MM.1S (cell line): ENCODE results near the gene ATP8B3.

Experiments used
- DNase-seq: peaks from one replicate; pipeline ENCODE4 v3.0.0-alpha.2; 2015
- H2AFZ ChIP-seq: fragments of 300-600 bp; sonication (generic); 2 replicates; pipeline ENCODE4 v1.6.0; 2016; ENCODE audit warnings: antibody characterized with exemption, low read length
- H3F3A ChIP-seq: fragments of 300-600 bp; sonication (generic); 2 replicates; pipeline ENCODE4 v1.6.1; 2016; ENCODE audit warnings: mild to moderate bottlenecking, antibody characterized with exemption, low read length, moderate library complexity, mixed read lengths; ENCODE audit not compliant: insufficient read depth
- H3K27ac ChIP-seq: fragments of 300-600 bp; sonication (generic); 2 replicates; pipeline ENCODE4 v1.5.1; 2016; ENCODE audit warnings: mild to moderate bottlenecking, low read length
- H3K27me3 ChIP-seq: fragments of 300-600 bp; sonication (generic); replicated peaks from 2 replicates; pipeline ENCODE4 v1.6.0; 2016; ENCODE audit warnings: low read length; ENCODE audit not compliant: insufficient read depth
- H3K36me3 ChIP-seq: fragments of 300-600 bp; sonication (generic); replicated peaks from 2 replicates; pipeline ENCODE4 v1.6.1; 2016; ENCODE audit warnings: mild to moderate bottlenecking, low read length, mixed read lengths; ENCODE audit not compliant: insufficient read depth
- H3K4me1 ChIP-seq: fragments of 300-600 bp; sonication (generic); 2 replicates; pipeline ENCODE4 v1.6.1; 2016; ENCODE audit warnings: low read length, mixed read lengths
- H3K4me2 ChIP-seq: fragments of 300-600 bp; sonication (generic); 2 replicates; pipeline ENCODE4 v1.6.0; 2016; ENCODE audit warnings: low read depth, low read length
- H3K4me3 ChIP-seq: fragments of 300-600 bp; sonication (generic); 2 replicates; pipeline ENCODE4 v1.5.1; 2016; ENCODE audit warnings: low read length, mixed read lengths
- H3K79me2 ChIP-seq: fragments of 300-600 bp; sonication (generic); 2 replicates; pipeline ENCODE4 v1.6.1; 2016; ENCODE audit warnings: mixed run types, low read length, mixed read lengths
- H3K9ac ChIP-seq: fragments of 300-600 bp; sonication (generic); 2 replicates; pipeline ENCODE4 v1.6.1; 2016; ENCODE audit warnings: low read length, mixed read lengths
- H3K9me2 ChIP-seq: fragments of 300-600 bp; sonication (generic); replicated peaks from 2 replicates; pipeline ENCODE4 v1.6.1; 2016; ENCODE audit warnings: mild to moderate bottlenecking, low read length, mixed read lengths; ENCODE audit not compliant: insufficient read depth
- H3K9me3 ChIP-seq: fragments of 300-600 bp; sonication (generic); replicated peaks from 2 replicates; pipeline ENCODE4 v1.6.1; 2016; ENCODE audit warnings: mild to moderate bottlenecking, low read length, mixed read lengths; ENCODE audit not compliant: insufficient read depth
- H4K20me1 ChIP-seq: fragments of 300-600 bp; sonication (generic); 2 replicates; pipeline ENCODE4 v1.6.1; 2016; ENCODE audit warnings: mild to moderate bottlenecking, low read length, moderate library complexity, mixed read lengths; ENCODE audit not compliant: insufficient read depth
- EZH2 ChIP-seq: fragments of 300-600 bp; sonication (generic); optimal IDR thresholded peaks from 2 replicates; pipeline ENCODE3; 2017; ENCODE audit warnings: low read depth, mild to moderate bottlenecking, antibody characterized with exemption, low read length, mixed read lengths
- EZH2phosphoT487 ChIP-seq: fragments of 300-600 bp; sonication (generic); IDR thresholded peaks from 2 replicates; pipeline ENCODE4 v1.6.1; 2018; ENCODE audit warnings: antibody characterized with exemption, low read length
- TF ChIP-seq, protein P1 (sequence below): fragments of 300-600 bp; sonication (generic); IDR thresholded peaks from 2 replicates; pipeline ENCODE4 v1.5.1; 2016; ENCODE audit warnings: antibody characterized with exemption, low read length, mixed read lengths

ATP8B3 gene

DNA sequence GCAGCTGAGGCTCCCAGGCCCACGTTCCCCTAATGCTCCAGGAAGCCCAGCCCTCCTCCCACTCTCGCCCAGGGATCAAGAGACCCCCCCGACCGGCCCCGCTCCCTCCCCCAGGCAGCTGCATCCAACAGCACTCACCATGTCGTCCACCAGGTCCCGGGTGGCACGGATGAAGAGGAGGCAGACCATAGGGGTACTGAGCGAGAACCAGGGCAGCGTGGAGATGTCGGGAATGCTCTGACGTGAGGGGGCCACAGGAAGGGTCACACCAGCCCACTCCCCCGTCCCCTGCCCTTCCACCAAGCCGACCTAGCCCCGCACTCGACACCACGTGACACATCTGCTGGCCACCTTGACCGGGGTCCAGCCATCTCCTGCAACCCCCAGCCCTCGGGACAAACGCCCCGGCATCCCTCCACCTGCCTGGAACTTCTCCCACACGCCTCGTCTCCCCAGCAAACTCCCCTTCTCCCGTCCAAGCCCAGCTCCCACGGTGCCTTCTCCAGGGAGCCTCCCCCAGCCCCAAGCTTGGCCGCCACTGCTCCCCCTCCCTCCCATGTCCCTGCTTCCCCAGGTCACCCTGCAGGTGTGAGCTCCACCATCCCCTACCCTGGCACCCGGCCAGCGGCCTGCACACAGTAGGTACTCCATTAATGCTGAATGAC lies 4.9 kb downstream of the ATP8B3 start:
- Histone ChIP-seq H3K9ac (no peak overlapping the region), H3K4me3 (no peak overlapping the region), H4K20me1 (no peaks in the 10 kb centered on the region), H3K9me2 (no peaks in the 10 kb centered on the region), H3K4me1 (no peaks in the 10 kb centered on the region), H3F3A (no peaks in the 10 kb centered on the region), H2AFZ (no peak overlapping the region), H3K27ac (no peak overlapping the region), H3K79me2 (no peaks in the 10 kb centered on the region), H3K4me2 (no peak overlapping the region), H3K27me3 (peaks cover 89% of the 10 kb centered on the region), H3K9me3 (no peaks in the 10 kb centered on the region), H3K36me3 (no peaks in the 10 kb centered on the region)
- no peak for DNase-seq
- TF ChIP-seq, protein P1, sequence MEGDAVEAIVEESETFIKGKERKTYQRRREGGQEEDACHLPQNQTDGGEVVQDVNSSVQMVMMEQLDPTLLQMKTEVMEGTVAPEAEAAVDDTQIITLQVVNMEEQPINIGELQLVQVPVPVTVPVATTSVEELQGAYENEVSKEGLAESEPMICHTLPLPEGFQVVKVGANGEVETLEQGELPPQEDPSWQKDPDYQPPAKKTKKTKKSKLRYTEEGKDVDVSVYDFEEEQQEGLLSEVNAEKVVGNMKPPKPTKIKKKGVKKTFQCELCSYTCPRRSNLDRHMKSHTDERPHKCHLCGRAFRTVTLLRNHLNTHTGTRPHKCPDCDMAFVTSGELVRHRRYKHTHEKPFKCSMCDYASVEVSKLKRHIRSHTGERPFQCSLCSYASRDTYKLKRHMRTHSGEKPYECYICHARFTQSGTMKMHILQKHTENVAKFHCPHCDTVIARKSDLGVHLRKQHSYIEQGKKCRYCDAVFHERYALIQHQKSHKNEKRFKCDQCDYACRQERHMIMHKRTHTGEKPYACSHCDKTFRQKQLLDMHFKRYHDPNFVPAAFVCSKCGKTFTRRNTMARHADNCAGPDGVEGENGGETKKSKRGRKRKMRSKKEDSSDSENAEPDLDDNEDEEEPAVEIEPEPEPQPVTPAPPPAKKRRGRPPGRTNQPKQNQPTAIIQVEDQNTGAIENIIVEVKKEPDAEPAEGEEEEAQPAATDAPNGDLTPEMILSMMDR, result no peak
- TF ChIP-seq EZH2phosphoT487 (no peak), EZH2 (no peak)

DNA sequence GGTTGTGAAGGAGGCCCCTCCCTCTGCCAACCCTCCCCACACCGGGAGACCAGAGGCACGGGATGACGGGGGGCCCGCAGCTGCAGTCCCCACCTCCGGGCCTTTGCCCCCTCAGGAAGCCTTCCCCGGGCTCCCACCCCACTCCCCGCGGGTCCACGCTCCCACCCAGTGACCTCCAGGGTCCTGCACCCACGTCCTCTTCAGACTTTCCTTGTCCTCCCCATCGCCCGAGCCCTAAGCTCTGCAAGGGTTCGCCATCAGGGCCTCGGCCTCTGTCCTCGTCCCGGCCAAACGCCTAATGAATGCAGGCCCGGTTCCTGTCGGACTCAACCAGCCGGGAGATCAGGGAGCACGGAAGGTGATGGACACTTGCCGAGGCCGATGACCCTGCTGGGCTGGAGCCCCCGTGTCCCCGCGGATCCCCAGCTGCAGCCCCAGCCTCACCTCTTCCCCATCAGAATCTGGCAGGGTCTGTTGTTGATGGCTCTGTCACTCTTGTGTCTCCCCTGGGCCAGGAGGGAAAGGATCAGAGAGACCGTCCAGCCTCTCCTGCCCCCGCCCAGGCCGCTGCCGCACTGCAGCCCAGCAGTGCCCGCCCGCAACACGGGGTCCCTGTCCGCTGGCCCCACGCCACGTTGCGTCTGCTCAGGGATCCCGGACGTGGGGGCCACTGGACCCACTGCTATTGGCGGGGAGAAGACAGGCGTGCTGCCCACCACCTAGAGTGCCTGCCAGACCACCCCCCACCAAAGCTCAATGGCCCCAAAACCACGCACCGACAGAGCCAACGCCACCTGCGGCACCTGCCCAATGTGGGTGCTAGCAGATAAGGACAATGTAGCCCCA lies 5.7 kb downstream of the ATP8B3 start:
- no peaks in the 10 kb centered on the region for H3K36me3 ChIP-seq
- TF ChIP-seq EZH2phosphoT487 (no peak), EZH2 (no peak)
- TF ChIP-seq, protein P1, result no peak
- no peaks in the 10 kb centered on the region for H3K4me1 ChIP-seq
- H3K79me2 ChIP-seq, result no peaks in the 10 kb centered on the region
- no peak overlapping the region for H3K4me3 ChIP-seq
- H2AFZ ChIP-seq, result no peak overlapping the region
- H3K9ac ChIP-seq, result no peak overlapping the region
- no peak overlapping the region for H3K4me2 ChIP-seq
- DNase-seq, result no peak
- peaks cover 82% of the 10 kb centered on the region for H3K27me3 ChIP-seq
- H3K9me2 ChIP-seq, result no peaks in the 10 kb centered on the region
- H3K9me3 ChIP-seq, result no peaks in the 10 kb centered on the region
- no peaks in the 10 kb centered on the region for H3F3A ChIP-seq
- no peaks in the 10 kb centered on the region for H4K20me1 ChIP-seq
- no peak overlapping the region for H3K27ac ChIP-seq

DNA sequence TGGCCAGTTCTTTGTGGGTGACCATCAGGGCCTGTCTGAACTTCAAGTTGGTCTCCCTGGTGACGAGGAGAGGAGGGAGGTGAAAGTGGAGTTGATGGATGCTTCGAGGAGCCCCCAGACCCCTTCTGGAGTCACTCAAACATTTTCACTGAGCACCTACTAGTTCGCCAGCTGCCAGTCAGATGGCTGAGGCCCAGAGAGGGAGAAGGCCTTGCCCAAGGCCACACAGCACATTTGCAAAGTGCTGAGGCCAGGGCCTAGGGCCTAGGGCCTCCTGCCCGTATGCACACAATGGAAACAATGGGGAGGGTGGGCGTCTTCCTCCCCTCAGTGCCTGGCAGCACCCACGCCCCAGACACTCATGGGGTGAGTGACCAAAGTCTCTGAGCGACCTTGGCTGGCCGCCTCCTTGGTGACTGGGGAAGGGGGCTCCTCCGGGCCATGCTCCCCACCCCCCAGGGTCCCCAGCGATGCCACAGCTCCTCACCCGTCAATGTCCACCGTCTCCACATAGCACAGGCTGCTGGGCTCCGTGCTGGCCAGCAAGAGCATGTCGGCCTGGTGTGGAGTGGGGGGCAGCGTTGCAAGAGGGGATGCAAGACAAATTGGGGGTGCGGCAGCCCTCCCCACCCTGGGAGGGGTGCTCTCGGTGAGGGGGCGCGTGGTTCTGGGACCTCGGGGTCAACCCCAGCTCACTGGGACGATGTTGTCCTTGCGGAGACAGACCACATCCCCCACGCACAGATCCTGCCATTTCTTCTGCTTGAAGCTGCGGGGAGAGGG lies 6.5 kb downstream of the ATP8B3 start:
- TF ChIP-seq EZH2, result no peak
- TF ChIP-seq, protein P1, result no peak
- TF ChIP-seq EZH2phosphoT487, result no peak
- no peak overlapping the region for H3K4me2 ChIP-seq
- H3K36me3 ChIP-seq, result no peaks in the 10 kb centered on the region
- H3K27ac ChIP-seq, result no peak overlapping the region
- no peaks in the 10 kb centered on the region for H3K4me1 ChIP-seq
- H3K79me2 ChIP-seq, result no peaks in the 10 kb centered on the region
- no peak for DNase-seq
- no peaks in the 10 kb centered on the region for H3K9me2 ChIP-seq
- peaks cover 77% of the 10 kb centered on the region for H3K27me3 ChIP-seq
- no peak overlapping the region for H3K4me3 ChIP-seq
- no peaks in the 10 kb centered on the region for H3F3A ChIP-seq
- H3K9me3 ChIP-seq, result no peaks in the 10 kb centered on the region
- no peak overlapping the region for H3K9ac ChIP-seq
- H4K20me1 ChIP-seq, result no peaks in the 10 kb centered on the region
- H2AFZ ChIP-seq, result no peak overlapping the region
